B cell (primary cell): Measurements from ENCODE around the gene CAPN3. TPM values are rescaled to one million over a fixed set of nuclear protein-coding genes. Genes with fewer than 3 reads are reported as not detected.

ENCODE experiments used
- ATAC-seq: fragments of 200-7000 bp; cut with Tn5 transposase; one replicate; pipeline ENCODE4 v1.10.0; 2021; ENCODE audit warnings: low read depth, mild to moderate bottlenecking, moderate number of reproducible peaks, moderate library complexity
- CTCF ChIA-PET: fragments of 350-600 bp; sonication (Branson Sonifier 250); formaldehyde crosslinking; loops from one replicate; lab custom pipeline; 2021; ENCODE audit warnings: antibody characterized with exemption, inconsistent platforms; lab: Charles Lee
- POLR2A ChIA-PET: fragments of 350-600 bp; sonication (Branson Sonifier 250); formaldehyde crosslinking; loops from one replicate; lab custom pipeline; 2021; ENCODE audit warnings: antibody characterized with exemption; lab: Charles Lee
- DNase-seq: peaks from one replicate; pipeline ENCODE4 v3.0.0; 2013
- H2AFZ ChIP-seq: 2 replicates; pipeline ENCODE4 v1.6.1; 2012; ENCODE audit warnings: mild to moderate bottlenecking, low read depth, low read length; ENCODE audit not compliant: insufficient read depth, poor library complexity, severe bottlenecking
- H3K27ac ChIP-seq, 2 donors: 1 replicate in 1 of 2; 2 replicates in 1 of 2; pipeline ENCODE4 v1.5.1; 2012 to 2013; ENCODE audit warnings: low read length in 2 of 2, mild to moderate bottlenecking in 2 of 2, moderate library complexity in 1 of 2
- H3K27me3 ChIP-seq, 4 experiments: fragments of 200-600 bp in 1 of 4; sonication (generic) in 1 of 4; replicated peaks in 1 of 4; 1 replicate in 2 of 4; 2 replicates in 2 of 4; pipeline versions ENCODE4 v1.6.1 to v1.7.0; 2013 to 2016; ENCODE audit warnings: low read length in 3 of 4, mild to moderate bottlenecking in 2 of 4, mixed read lengths in 1 of 4, moderate library complexity in 1 of 4; ENCODE audit not compliant: insufficient read depth in 4 of 4, control insufficient read depth in 3 of 4; ENCODE audit errors: control extremely low read depth in 1 of 4
- H3K36me3 ChIP-seq, 2 experiments: replicated peaks in 1 of 2; 1 replicate in 1 of 2; 2 replicates in 1 of 2; pipeline versions ENCODE4 v1.6.1 to v1.7.1; 2013; ENCODE audit warnings: low read length in 1 of 2; ENCODE audit not compliant: insufficient read depth in 2 of 2, control insufficient read depth in 1 of 2; ENCODE audit errors: control extremely low read depth in 1 of 2, extremely low read depth in 1 of 2
- H3K4me1 ChIP-seq, 2 donors: fragments of 200-600 bp in 1 of 2; sonication (generic) in 1 of 2; 1 replicate in 1 of 2; 2 replicates in 1 of 2; pipeline versions ENCODE4 v1.5.1 to v1.6.1; 2013 to 2017; ENCODE audit warnings: low read length in 2 of 2; ENCODE audit not compliant: control insufficient read depth in 2 of 2, insufficient read depth in 2 of 2
- H3K4me2 ChIP-seq: replicated peaks from 2 replicates; pipeline ENCODE3; 2012; ENCODE audit warnings: mild to moderate bottlenecking, low read depth, low read length; ENCODE audit not compliant: poor library complexity, severe bottlenecking
- H3K4me3 ChIP-seq, 5 experiments: fragments of 200-600 bp in 1 of 5; sonication (generic) in 1 of 5; 1 replicate in 3 of 5; 2 replicates in 2 of 5; pipeline versions ENCODE4 v1.5.1 to v1.7.0; 2011 to 2016; ENCODE audit warnings: low read length in 4 of 5, mild to moderate bottlenecking in 4 of 5, low read depth in 2 of 5, control low read depth in 1 of 5, moderate library complexity in 1 of 5; ENCODE audit not compliant: insufficient read depth in 1 of 5; ENCODE audit errors: control extremely low read depth in 1 of 5, extremely low read depth in 1 of 5
- H3K79me2 ChIP-seq: fragments of 200-600 bp; sonication (generic); one replicate; pipeline ENCODE4 v1.6.0; 2016; ENCODE audit warnings: low read length; ENCODE audit not compliant: control insufficient read depth, insufficient read depth
- H3K9ac ChIP-seq: fragments of 200-600 bp; sonication (generic); 2 replicates; pipeline ENCODE4 v1.6.1; 2017; ENCODE audit warnings: mild to moderate bottlenecking, low read length, moderate library complexity
- H3K9me3 ChIP-seq, 3 donors: one replicate each; pipeline versions ENCODE4 v1.6.1 to v1.7.1; 2013; ENCODE audit warnings: low read length in 2 of 3; ENCODE audit not compliant: control insufficient read depth in 2 of 3, insufficient read depth in 1 of 3; ENCODE audit errors: control extremely low read depth in 1 of 3
- H4K20me1 ChIP-seq: 2 replicates; pipeline ENCODE4 v1.6.0; 2012; ENCODE audit warnings: mild to moderate bottlenecking, low read length; ENCODE audit not compliant: insufficient read depth, control insufficient read depth, poor library complexity, severe bottlenecking
- H3K27ac Mint-ChIP-seq: one replicate; pipeline ENCODE4 v1.8.0; 2021; ENCODE audit warnings: mixed read lengths
- H3K27me3 Mint-ChIP-seq: one replicate; pipeline ENCODE4 v1.8.0; 2021; ENCODE audit warnings: mixed read lengths
- H3K4me1 Mint-ChIP-seq: one replicate; pipeline ENCODE4 v1.8.0; 2021; ENCODE audit warnings: mixed read lengths
- H3K4me3 Mint-ChIP-seq: one replicate; pipeline ENCODE4 v1.8.0; 2021; ENCODE audit warnings: mixed read lengths
- H3K9me3 Mint-ChIP-seq: one replicate; pipeline ENCODE4 v1.8.0; 2022; ENCODE audit warnings: mixed read lengths; ENCODE audit not compliant: insufficient read depth
- EZH2 ChIP-seq: IDR thresholded peaks from 2 replicates; pipeline ENCODE4 v1.6.1; 2012; ENCODE audit warnings: borderline replicate concordance, low read depth, mild to moderate bottlenecking, moderate library complexity, low read length; ENCODE audit not compliant: insufficient read depth, poor library complexity, severe bottlenecking
- WGBS: methylation state at CpG from one replicate; pipeline ENCODE4 v1.1.5; 2013; ENCODE audit warnings: missing lambda C conversion rate; ENCODE audit not compliant: insufficient coverage; 5-methylcytosine and 5-hydroxymethylcytosine counted together
- intact Hi-C: fragments of 100-400 bp; cut with micrococcal nuclease; formaldehyde crosslinking; loops from one replicate; pipeline ENCODE4 v1.10.0; 2022
- polyA plus RNA-seq: library from polyadenylated mRNA; depleted of rRNA; stranded (reverse); fragments of >200 nt; gene quantifications from 2 replicates; pipeline ENCODE4 v1.2.3, GENCODE V29; 2012
- total RNA-seq, 2 donors: library from RNA; stranded (reverse); fragments of 120-200 nt in 1 of 2; gene quantifications; 1 replicate in 1 of 2; 2 replicates in 1 of 2; pipeline versions ENCODE4 v1.2.3 to v1.2.4, GENCODE V29; 2013 to 2022
- TF ChIP-seq, protein P1 (sequence below): fragments of 200-600 bp; IDR thresholded peaks from one replicate; pipeline ENCODE4 v1.8.0; 2022; ENCODE audit warnings: antibody characterized with exemption, mild to moderate bottlenecking

The CAPN3 gene
- total and polyA plus RNA-seq, 2 donors (not counting 1 experiment from before 2014, with no cell fraction given) = 41.7 to 143 TPM

DNA sequence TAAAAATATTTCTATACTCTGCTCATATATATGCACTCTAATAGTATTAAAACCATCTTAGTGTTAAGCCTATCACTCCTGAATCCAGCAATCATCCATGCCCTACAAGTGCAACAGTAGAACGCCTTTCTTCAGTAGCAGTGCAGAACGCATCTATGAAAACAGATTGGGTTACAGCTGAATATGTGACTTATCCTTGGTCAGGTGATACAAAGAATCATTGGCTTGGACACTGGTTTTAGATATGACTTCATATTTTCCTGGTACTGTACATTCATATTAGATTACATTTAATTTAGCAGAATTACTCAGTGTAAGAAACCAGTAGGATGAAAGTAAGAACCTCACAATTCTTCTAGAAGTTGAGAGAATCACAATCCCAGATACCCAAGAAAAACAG, 88.3 kb downstream of the CAPN3 start:
- TF ChIP-seq EZH2 = no peak
- TF ChIP-seq, protein P1, sequence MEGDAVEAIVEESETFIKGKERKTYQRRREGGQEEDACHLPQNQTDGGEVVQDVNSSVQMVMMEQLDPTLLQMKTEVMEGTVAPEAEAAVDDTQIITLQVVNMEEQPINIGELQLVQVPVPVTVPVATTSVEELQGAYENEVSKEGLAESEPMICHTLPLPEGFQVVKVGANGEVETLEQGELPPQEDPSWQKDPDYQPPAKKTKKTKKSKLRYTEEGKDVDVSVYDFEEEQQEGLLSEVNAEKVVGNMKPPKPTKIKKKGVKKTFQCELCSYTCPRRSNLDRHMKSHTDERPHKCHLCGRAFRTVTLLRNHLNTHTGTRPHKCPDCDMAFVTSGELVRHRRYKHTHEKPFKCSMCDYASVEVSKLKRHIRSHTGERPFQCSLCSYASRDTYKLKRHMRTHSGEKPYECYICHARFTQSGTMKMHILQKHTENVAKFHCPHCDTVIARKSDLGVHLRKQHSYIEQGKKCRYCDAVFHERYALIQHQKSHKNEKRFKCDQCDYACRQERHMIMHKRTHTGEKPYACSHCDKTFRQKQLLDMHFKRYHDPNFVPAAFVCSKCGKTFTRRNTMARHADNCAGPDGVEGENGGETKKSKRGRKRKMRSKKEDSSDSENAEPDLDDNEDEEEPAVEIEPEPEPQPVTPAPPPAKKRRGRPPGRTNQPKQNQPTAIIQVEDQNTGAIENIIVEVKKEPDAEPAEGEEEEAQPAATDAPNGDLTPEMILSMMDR = no peak
- Histone ChIP-seq H3K4me3 (no peak overlapping the region), H2AFZ (no peak overlapping the region), H3K4me1 (no peaks in the 10 kb centered on the region), H4K20me1 (no peaks in the 10 kb centered on the region), H3K4me2 (no peak overlapping the region), H3K9ac (no peak overlapping the region), H3K27ac (no peak overlapping the region), H3K79me2 (no peaks in the 10 kb centered on the region), H3K27me3 (no peaks in the 10 kb centered on the region), H3K36me3 (peaks cover 2 to 78% of the 10 kb centered on the region in 2 experiments), H3K9me3 (no peaks in the 10 kb centered on the region)
- DNase-seq = no peak
- no CpG with 5 or more reads among the region's 2 CpGs for WGBS
- ChIA-PET POLR2A (no interaction called here), CTCF (no interaction called here)
- Mint-ChIP-seq H3K27me3 (no peaks in the 10 kb centered on the region), H3K4me1 (no peaks in the 10 kb centered on the region), H3K9me3 (no peaks in the 10 kb centered on the region), H3K27ac (no peak overlapping the region), H3K4me3 (no peak overlapping the region)
- ATAC-seq = no peak
- intact Hi-C loops = no loop called here

DNA sequence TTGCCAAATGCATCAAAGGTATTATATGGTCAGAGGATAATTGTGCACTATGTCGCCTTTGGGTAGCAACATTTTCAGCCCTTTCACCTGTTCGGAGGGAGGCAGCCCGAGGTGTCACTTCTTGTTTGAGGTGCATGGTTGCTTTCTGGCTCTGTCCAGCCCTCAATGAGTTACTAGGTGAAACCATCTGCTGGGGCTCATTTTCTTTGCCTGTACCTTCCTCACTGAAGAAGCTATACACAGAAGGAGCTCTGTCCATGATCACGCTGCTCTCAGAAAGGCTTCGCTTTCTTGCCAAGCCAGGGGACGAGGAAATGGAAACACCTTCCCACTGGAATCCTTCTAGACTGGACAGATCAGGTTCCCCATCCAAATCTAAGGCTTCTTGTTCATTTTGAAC, 89.0 kb downstream of the CAPN3 start:
- Mint-ChIP-seq H3K9me3 (no peaks in the 10 kb centered on the region), H3K27me3 (no peaks in the 10 kb centered on the region), H3K4me1 (no peaks in the 10 kb centered on the region), H3K4me3 (no peak overlapping the region), H3K27ac (no peak overlapping the region)
- Histone ChIP-seq H3K27ac (no peak overlapping the region), H3K9ac (no peak overlapping the region), H3K4me2 (no peak overlapping the region), H3K4me3 (no peak overlapping the region), H3K27me3 (no peaks in the 10 kb centered on the region), H3K36me3 (peaks cover 5 to 74% of the 10 kb centered on the region in 2 experiments), H2AFZ (no peak overlapping the region), H3K79me2 (no peaks in the 10 kb centered on the region), H3K4me1 (no peaks in the 10 kb centered on the region), H4K20me1 (no peaks in the 10 kb centered on the region), H3K9me3 (no peaks in the 10 kb centered on the region)
- ChIA-PET POLR2A (interaction anchor here (0.6 kb wide), 1 partner anchor 1852 kb away, joined by 9 read pairs; no protein-coding TSS in a partner anchor), CTCF (no interaction called here)
- ATAC-seq (no peak), DNase-seq (no peak)
- intact Hi-C loops = no loop called here
- TF ChIP-seq, protein P1 = no peak
- TF ChIP-seq EZH2 = no peak
- WGBS = 97% methylated on average over 4 of the region's 6 CpGs
